Ovary (tissue), 3 donors: ENCODE results near the gene PLXNB1.

ENCODE experiments used
- CTCF ChIP-seq, 3 donors: fragments of 450-650 bp in 2 of 3; fragments of 200-600 bp in 1 of 3; IDR thresholded peaks; one replicate each; pipeline versions ENCODE4 v1.5.1 to v1.8.0; 2016 to 2022; ENCODE audit warnings: antibody characterized with exemption in 3 of 3, mild to moderate bottlenecking in 1 of 3
- EP300 ChIP-seq: sonication (generic); formaldehyde crosslinking; IDR thresholded peaks from one replicate; pipeline ENCODE4 v1.6.1; 2017; ENCODE audit warnings: antibody characterized with exemption
- POLR2A ChIP-seq: fragments of 450-650 bp; IDR thresholded peaks from one replicate; pipeline ENCODE4 v1.6.1; 2017; ENCODE audit warnings: antibody characterized with exemption, mild to moderate bottlenecking, moderate library complexity
- donor health status: DM: no; HTN: no; CAD: no.

GRCh38 chr3:48428088-48428571 is 1.8 kb downstream of the PLXNB1 start:
- TF ChIP-seq POLR2A, result no peak
- TF ChIP-seq CTCF (IDR thresholded peaks at IDR 0.05), result no peak
- TF ChIP-seq EP300, result no peak
